Measurements from ENCODE around the gene NEUROD2. TPM values are rescaled to one million over a fixed set of nuclear protein-coding genes. Genes with fewer than 3 reads are reported as not detected.

The NEUROD2 gene
- total and polyA plus RNA-seq, 10 of the 15 experiments (the other 5 are each of a cell fraction or from before 2014, with no cell fraction given): not detected

DNA sequence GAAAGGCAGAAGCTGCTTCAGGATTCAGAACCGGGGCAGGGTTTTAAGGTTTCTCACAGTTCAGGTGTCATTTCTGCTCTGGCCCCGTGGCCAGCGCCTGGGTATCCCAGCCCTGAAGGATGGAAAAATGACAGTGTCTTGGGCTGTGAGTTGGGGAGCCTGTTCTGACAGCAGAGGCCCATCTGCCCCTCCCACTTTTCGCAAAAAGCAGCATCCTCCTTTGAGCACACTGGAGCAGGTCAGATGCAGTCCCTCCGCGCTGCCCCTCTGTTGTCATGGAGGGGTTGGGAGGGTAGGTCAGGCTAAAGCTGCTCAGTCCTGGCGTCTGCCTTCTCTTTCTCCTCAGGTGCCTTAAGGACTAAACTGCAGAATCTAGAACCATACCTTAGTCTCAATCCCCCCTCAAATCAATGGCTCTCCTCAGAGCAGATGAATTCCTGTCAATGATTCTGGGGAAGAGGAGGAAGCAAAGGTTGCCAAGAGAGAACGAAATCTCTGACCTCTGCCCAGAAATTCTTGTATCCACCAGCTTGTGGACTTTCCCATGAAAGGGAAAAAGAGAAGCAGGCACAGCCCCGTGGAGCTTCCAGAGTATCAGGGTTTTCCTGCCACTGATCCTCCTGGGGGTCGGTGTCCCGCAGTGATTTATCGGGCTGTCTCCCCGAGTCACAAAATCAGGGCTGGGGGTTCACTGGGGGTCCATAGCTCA, 7.3 kb downstream of the NEUROD2 start:
- Histone ChIP-seq H2AFZ (ENCODE audit: control insufficient read depth, low read depth, low read length) (no peak overlapping the region), H3K79me2 (ENCODE audit: control insufficient read depth, insufficient read depth, low read length) (no peaks in the 10 kb centered on the region), H3K4me2 (ENCODE audit: control insufficient read depth, insufficient read depth) (no peak overlapping the region), H4K20me1 (ENCODE audit: control insufficient read depth, insufficient read depth) (no peaks in the 10 kb centered on the region), H3K9ac (ENCODE audit: control insufficient read depth, insufficient read depth, low read length) (no peak overlapping the region), H3K4me3 (no peak overlapping the region), H3K4me1 (ENCODE audit: control insufficient read depth, insufficient read depth, low read length) (peaks cover 6% of the 10 kb centered on the region; the same call in 1 of the 2 replicates), H3K27ac (ENCODE audit: control insufficient read depth, insufficient read depth) (no peak overlapping the region), H3K36me3 (ENCODE audit: control insufficient read depth in 2 of 2, insufficient read depth in 2 of 2, low read length in 1 of 2) (no peaks in the 10 kb centered on the region), H3K9me3 (replicated peaks; ENCODE audit: control insufficient read depth, insufficient read depth, low read length) (no peaks in the 10 kb centered on the region), H3K27me3 (replicated peaks in 1 of 2; ENCODE audit: control insufficient read depth in 2 of 2, insufficient read depth in 2 of 2, low read length in 1 of 2) (peaks cover 50% of the 10 kb centered on the region in 2 experiments)
- under 1% methylated on average over 13 of the region's 13 CpGs for WGBS (ENCODE audit: insufficient coverage, insufficient replicate concordance, low lambda C conversion rate, missing lambda C conversion rate)
- ChIA-PET CTCF (no interaction called here), SMC1A (ENCODE audit: uncharacterized antibody, unreplicated experiment) (no interaction called here), POLR2A (interaction anchor here (0.6 kb wide), 1 partner anchor 115 kb away, joined by 3 read pairs; no protein-coding TSS in a partner anchor), RAD21 (ENCODE audit: unreplicated experiment) (no interaction called here)
- DNase-seq (ENCODE audit: low read depth, low spot score) (no peak), FAIRE-seq (no peak), ATAC-seq (no peak)
- no TSS peak for BruUV-seq (replicated peaks)
- intact Hi-C loops (cut with micrococcal nuclease; ENCODE audit: unreplicated experiment) (no loop called here), in situ Hi-C loops (cut with MboI) (no loop called here)
- TF ChIP-seq RCOR1 (conservative IDR thresholded peaks at IDR 0.05; ENCODE audit: low read depth, low read length) (no peak), SP1 (IDR thresholded peaks at IDR 0.05; ENCODE audit: low read depth, low read length) (no peak), EZH2 (IDR thresholded peaks at IDR 0.05; ENCODE audit: borderline replicate concordance, control insufficient read depth, low read depth, low read length) (no peak), ZSCAN29 (IDR thresholded peaks at IDR 0.05) (no peak), SMARCA5 (IDR thresholded peaks at IDR 0.05) (no peak), NFYA (IDR thresholded peaks at IDR 0.05; ENCODE audit: borderline replicate concordance, low read depth, low read length) (no peak), ASH2L (IDR thresholded peaks at IDR 0.05; ENCODE audit: borderline replicate concordance, low read depth) (no peak), CEBPB (IDR thresholded peaks at IDR 0.05; ENCODE audit: borderline replicate concordance in 1 of 2, low read depth in 2 of 2, low read length in 2 of 2) (no peak), HCFC1 (IDR thresholded peaks at IDR 0.05; ENCODE audit: low read length) (no peak), IRF4 (IDR thresholded peaks at IDR 0.05; ENCODE audit: low read depth, low read length) (no peak), HDGF (IDR thresholded peaks at IDR 0.05) (no peak), TCF7 (IDR thresholded peaks at IDR 0.05; ENCODE audit: borderline replicate concordance) (no peak), PML (IDR thresholded peaks at IDR 0.05; ENCODE audit: low read length) (no peak)
- TF ChIP-seq, protein P1, sequence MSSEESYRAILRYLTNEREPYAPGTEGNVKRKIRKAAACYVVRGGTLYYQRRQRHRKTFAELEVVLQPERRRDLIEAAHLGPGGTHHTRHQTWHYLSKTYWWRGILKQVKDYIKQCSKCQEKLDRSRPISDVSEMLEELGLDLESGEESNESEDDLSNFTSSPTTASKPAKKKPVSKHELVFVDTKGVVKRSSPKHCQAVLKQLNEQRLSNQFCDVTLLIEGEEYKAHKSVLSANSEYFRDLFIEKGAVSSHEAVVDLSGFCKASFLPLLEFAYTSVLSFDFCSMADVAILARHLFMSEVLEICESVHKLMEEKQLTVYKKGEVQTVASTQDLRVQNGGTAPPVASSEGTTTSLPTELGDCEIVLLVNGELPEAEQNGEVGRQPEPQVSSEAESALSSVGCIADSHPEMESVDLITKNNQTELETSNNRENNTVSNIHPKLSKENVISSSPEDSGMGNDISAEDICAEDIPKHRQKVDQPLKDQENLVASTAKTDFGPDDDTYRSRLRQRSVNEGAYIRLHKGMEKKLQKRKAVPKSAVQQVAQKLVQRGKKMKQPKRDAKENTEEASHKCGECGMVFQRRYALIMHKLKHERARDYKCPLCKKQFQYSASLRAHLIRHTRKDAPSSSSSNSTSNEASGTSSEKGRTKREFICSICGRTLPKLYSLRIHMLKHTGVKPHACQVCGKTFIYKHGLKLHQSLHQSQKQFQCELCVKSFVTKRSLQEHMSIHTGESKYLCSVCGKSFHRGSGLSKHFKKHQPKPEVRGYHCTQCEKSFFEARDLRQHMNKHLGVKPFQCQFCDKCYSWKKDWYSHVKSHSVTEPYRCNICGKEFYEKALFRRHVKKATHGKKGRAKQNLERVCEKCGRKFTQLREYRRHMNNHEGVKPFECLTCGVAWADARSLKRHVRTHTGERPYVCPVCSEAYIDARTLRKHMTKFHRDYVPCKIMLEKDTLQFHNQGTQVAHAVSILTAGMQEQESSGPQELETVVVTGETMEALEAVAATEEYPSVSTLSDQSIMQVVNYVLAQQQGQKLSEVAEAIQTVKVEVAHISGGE (CRISPR knock-in tag; IDR thresholded peaks at IDR 0.05): no peak
- TF ChIP-seq, protein P2, sequence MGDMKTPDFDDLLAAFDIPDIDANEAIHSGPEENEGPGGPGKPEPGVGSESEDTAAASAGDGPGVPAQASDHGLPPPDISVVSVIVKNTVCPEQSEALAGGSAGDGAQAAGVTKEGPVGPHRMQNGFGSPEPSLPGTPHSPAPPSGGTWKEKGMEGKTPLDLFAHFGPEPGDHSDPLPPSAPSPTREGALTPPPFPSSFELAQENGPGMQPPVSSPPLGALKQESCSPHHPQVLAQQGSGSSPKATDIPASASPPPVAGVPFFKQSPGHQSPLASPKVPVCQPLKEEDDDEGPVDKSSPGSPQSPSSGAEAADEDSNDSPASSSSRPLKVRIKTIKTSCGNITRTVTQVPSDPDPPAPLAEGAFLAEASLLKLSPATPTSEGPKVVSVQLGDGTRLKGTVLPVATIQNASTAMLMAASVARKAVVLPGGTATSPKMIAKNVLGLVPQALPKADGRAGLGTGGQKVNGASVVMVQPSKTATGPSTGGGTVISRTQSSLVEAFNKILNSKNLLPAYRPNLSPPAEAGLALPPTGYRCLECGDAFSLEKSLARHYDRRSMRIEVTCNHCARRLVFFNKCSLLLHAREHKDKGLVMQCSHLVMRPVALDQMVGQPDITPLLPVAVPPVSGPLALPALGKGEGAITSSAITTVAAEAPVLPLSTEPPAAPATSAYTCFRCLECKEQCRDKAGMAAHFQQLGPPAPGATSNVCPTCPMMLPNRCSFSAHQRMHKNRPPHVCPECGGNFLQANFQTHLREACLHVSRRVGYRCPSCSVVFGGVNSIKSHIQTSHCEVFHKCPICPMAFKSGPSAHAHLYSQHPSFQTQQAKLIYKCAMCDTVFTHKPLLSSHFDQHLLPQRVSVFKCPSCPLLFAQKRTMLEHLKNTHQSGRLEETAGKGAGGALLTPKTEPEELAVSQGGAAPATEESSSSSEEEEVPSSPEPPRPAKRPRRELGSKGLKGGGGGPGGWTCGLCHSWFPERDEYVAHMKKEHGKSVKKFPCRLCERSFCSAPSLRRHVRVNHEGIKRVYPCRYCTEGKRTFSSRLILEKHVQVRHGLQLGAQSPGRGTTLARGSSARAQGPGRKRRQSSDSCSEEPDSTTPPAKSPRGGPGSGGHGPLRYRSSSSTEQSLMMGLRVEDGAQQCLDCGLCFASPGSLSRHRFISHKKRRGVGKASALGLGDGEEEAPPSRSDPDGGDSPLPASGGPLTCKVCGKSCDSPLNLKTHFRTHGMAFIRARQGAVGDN (IDR thresholded peaks at IDR 0.05): no peak
- TF ChIP-seq, protein P3, sequence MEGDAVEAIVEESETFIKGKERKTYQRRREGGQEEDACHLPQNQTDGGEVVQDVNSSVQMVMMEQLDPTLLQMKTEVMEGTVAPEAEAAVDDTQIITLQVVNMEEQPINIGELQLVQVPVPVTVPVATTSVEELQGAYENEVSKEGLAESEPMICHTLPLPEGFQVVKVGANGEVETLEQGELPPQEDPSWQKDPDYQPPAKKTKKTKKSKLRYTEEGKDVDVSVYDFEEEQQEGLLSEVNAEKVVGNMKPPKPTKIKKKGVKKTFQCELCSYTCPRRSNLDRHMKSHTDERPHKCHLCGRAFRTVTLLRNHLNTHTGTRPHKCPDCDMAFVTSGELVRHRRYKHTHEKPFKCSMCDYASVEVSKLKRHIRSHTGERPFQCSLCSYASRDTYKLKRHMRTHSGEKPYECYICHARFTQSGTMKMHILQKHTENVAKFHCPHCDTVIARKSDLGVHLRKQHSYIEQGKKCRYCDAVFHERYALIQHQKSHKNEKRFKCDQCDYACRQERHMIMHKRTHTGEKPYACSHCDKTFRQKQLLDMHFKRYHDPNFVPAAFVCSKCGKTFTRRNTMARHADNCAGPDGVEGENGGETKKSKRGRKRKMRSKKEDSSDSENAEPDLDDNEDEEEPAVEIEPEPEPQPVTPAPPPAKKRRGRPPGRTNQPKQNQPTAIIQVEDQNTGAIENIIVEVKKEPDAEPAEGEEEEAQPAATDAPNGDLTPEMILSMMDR (IDR thresholded peaks at IDR 0.05 in 2 of 3, conservative IDR thresholded peaks at IDR 0.05 in 1 of 3; ENCODE audit: control insufficient read depth in 2 of 3, extremely low read depth in 1 of 3, insufficient read depth in 1 of 3, low read depth in 3 of 3, low read length in 3 of 3): no peak

Measured in GM12878 (cell line).